Activated CD8-positive, alpha-beta memory T cell treated with anti-CD3 and anti-CD28 coated beads for 1 hour (primary cell): ENCODE data around the gene BRCA2.

Experiments used
- DNase-seq, 2 donors: peaks; one replicate each; pipeline ENCODE4 v3.0.0-alpha.2; 2020; ENCODE audit warnings: low read depth in 1 of 2; ENCODE audit errors: extremely low read depth in 1 of 2

BRCA2 gene

GRCh38 chr13:32428581-32429432, 113.5 kb downstream of the BRCA2 start:
- no peak for DNase-seq

GRCh38 chr13:32429433-32429909, 114.2 kb downstream of the BRCA2 start:
- DNase-seq, result no peak

GRCh38 chr13:32430018-32430747, 114.9 kb downstream of the BRCA2 start:
- DNase-seq, result no peak

- no peak for DNase-seq
Observed at GRCh38 chr13:32431361-32431760, 116.1 kb downstream of the BRCA2 start.

GRCh38 chr13:32432856-32433255, 117.5 kb downstream of the BRCA2 start:
- no peak for DNase-seq

GRCh38 chr13:32438871-32439270, 123.6 kb downstream of the BRCA2 start:
- DNase-seq, result no peak

GRCh38 chr13:32443111-32443510, 127.8 kb downstream of the BRCA2 start:
- DNase-seq, result peak in 1 of 2 donors; percentile 7

- DNase-seq, result no peak
Observed at GRCh38 chr13:32445461-32445860, 130.2 kb downstream of the BRCA2 start.

GRCh38 chr13:32446220-32446619, 130.9 kb downstream of the BRCA2 start:
- no peak for DNase-seq

GRCh38 chr13:32446773-32447465, 131.6 kb downstream of the BRCA2 start:
- DNase-seq, result no peak

- DNase-seq, result no peak
Observed at GRCh38 chr13:32447894-32448623, 132.8 kb downstream of the BRCA2 start.

GRCh38 chr13:32448972-32449371, 133.7 kb downstream of the BRCA2 start:
- DNase-seq, result no peak
